Measurements from ENCODE around the gene DDAH1.

Gene DDAH1

DNA sequence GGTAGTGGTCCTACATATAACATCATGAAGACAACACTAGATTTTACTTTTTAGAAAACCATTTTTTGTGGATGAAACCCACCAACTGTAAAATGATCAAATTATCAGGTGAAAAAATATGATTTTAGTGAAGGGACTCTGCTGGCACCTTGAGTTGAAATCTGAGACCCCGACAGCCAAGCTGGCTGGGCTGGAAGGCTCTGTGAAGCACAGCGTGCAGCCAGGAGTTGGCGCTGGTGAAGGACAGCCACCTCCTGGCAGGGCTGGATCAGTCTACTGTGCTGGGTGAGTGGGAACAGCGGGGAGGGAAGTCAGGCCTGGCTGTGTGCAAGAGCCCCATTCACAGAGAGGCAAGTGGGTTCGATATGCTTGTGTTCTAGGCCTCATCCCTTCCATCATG lies 47.9 kb downstream of the DDAH1 start:
- H2AFZ ChIP-seq (ENCODE audit: low read depth, low read length), result no peak overlapping the region
- H4K20me1 ChIP-seq (ENCODE audit: insufficient read depth, low read length), result no peaks in the 10 kb centered on the region
- no peaks in the 10 kb centered on the region for H3K4me1 ChIP-seq (ENCODE audit: low read length)
- H3K36me3 ChIP-seq (replicated peaks; ENCODE audit: low read depth, low read length), result no peaks in the 10 kb centered on the region
- H3K9ac ChIP-seq (ENCODE audit: low read length), result no peak overlapping the region
- no peaks in the 10 kb centered on the region for H3K79me2 ChIP-seq (ENCODE audit: low read length)
- H3K9me3 ChIP-seq (ENCODE audit: insufficient read depth, low read length), result no peaks in the 10 kb centered on the region
- no peak overlapping the region for H3K4me3 ChIP-seq (ENCODE audit: low read length)
- no peak overlapping the region for H3K27ac ChIP-seq (ENCODE audit: low read length)
- H3K27me3 ChIP-seq (ENCODE audit: low read depth, low read length), result no peaks in the 10 kb centered on the region
- H3K4me2 ChIP-seq (ENCODE audit: low read length), result no peak overlapping the region
- TF ChIP-seq, protein P1, sequence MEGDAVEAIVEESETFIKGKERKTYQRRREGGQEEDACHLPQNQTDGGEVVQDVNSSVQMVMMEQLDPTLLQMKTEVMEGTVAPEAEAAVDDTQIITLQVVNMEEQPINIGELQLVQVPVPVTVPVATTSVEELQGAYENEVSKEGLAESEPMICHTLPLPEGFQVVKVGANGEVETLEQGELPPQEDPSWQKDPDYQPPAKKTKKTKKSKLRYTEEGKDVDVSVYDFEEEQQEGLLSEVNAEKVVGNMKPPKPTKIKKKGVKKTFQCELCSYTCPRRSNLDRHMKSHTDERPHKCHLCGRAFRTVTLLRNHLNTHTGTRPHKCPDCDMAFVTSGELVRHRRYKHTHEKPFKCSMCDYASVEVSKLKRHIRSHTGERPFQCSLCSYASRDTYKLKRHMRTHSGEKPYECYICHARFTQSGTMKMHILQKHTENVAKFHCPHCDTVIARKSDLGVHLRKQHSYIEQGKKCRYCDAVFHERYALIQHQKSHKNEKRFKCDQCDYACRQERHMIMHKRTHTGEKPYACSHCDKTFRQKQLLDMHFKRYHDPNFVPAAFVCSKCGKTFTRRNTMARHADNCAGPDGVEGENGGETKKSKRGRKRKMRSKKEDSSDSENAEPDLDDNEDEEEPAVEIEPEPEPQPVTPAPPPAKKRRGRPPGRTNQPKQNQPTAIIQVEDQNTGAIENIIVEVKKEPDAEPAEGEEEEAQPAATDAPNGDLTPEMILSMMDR (IDR thresholded peaks at IDR 0.05; ENCODE audit: low read depth, low read length), result no peak

GRCh38 chr1:85413169-85413568 lies 51.8 kb downstream of the DDAH1 start:
- no peaks in the 10 kb centered on the region for H3K79me2 ChIP-seq (ENCODE audit: low read length)
- H4K20me1 ChIP-seq (ENCODE audit: insufficient read depth, low read length), result no peaks in the 10 kb centered on the region
- H3K9me3 ChIP-seq (ENCODE audit: insufficient read depth, low read length), result no peaks in the 10 kb centered on the region
- no peak overlapping the region for H3K9ac ChIP-seq (ENCODE audit: low read length)
- H3K27me3 ChIP-seq (ENCODE audit: low read depth, low read length), result no peaks in the 10 kb centered on the region
- H3K4me2 ChIP-seq (ENCODE audit: low read length), result no peak overlapping the region
- H3K27ac ChIP-seq (ENCODE audit: low read length), result no peak overlapping the region
- H3K36me3 ChIP-seq (replicated peaks; ENCODE audit: low read depth, low read length), result no peaks in the 10 kb centered on the region
- no peak for TF ChIP-seq EZH2phosphoT487 (IDR thresholded peaks at IDR 0.05; ENCODE audit: low read depth)
- TF ChIP-seq, protein P1 (IDR thresholded peaks at IDR 0.05; ENCODE audit: low read depth, low read length), result no peak
- H3K4me3 ChIP-seq (ENCODE audit: low read length), result no peak overlapping the region
- no peaks in the 10 kb centered on the region for H3K4me1 ChIP-seq (ENCODE audit: low read length)
- no peak overlapping the region for H2AFZ ChIP-seq (ENCODE audit: low read depth, low read length)

- TF ChIP-seq EZH2phosphoT487 (IDR thresholded peaks at IDR 0.05; ENCODE audit: low read depth), result no peak
- TF ChIP-seq, protein P1 (IDR thresholded peaks at IDR 0.05; ENCODE audit: low read depth, low read length), result no peak
- Histone ChIP-seq H3K4me1 (ENCODE audit: low read length) (no peaks in the 10 kb centered on the region), H3K36me3 (replicated peaks; ENCODE audit: low read depth, low read length) (no peaks in the 10 kb centered on the region), H3K9ac (ENCODE audit: low read length) (no peak overlapping the region), H3K27me3 (ENCODE audit: low read depth, low read length) (no peaks in the 10 kb centered on the region), H4K20me1 (ENCODE audit: insufficient read depth, low read length) (no peaks in the 10 kb centered on the region), H3K27ac (ENCODE audit: low read length) (no peak overlapping the region), H2AFZ (ENCODE audit: low read depth, low read length) (no peak overlapping the region), H3K4me3 (ENCODE audit: low read length) (no peak overlapping the region), H3K9me3 (ENCODE audit: insufficient read depth, low read length) (no peaks in the 10 kb centered on the region), H3K4me2 (ENCODE audit: low read length) (no peak overlapping the region), H3K79me2 (ENCODE audit: low read length) (no peaks in the 10 kb centered on the region)
These were observed 53.2 kb downstream of the DDAH1 start for GRCh38 chr1:85411567-85412305.

DNA sequence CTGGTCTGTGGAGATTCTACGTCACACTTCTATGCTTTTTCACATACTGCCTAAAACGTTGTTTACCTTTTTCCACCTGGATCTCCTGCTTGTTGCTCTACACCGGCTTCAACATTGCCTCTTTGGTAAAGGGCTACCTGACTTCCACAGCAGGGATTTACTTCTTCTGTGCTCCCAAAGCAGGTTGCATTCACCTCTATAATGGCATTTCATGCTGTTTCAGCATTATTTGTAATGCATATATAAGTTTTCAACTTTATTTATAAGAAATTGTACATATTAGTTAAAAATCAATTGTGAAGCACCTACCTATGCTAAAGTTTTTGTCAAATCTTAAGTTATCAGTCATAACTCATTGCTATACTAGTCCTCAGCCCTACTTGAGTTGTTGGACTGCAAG lies 55.4 kb downstream of the DDAH1 start:
- Histone ChIP-seq H3K4me1 (ENCODE audit: low read length) (no peaks in the 10 kb centered on the region), H4K20me1 (ENCODE audit: insufficient read depth, low read length) (no peaks in the 10 kb centered on the region), H3K36me3 (replicated peaks; ENCODE audit: low read depth, low read length) (no peaks in the 10 kb centered on the region), H3K27ac (ENCODE audit: low read length) (no peak overlapping the region), H3K27me3 (ENCODE audit: low read depth, low read length) (no peaks in the 10 kb centered on the region), H2AFZ (ENCODE audit: low read depth, low read length) (no peak overlapping the region), H3K9ac (ENCODE audit: low read length) (no peak overlapping the region), H3K9me3 (ENCODE audit: insufficient read depth, low read length) (no peaks in the 10 kb centered on the region), H3K4me3 (ENCODE audit: low read length) (no peak overlapping the region), H3K79me2 (ENCODE audit: low read length) (no peaks in the 10 kb centered on the region), H3K4me2 (ENCODE audit: low read length) (no peak overlapping the region)
- TF ChIP-seq EZH2phosphoT487 (IDR thresholded peaks at IDR 0.05; ENCODE audit: low read depth), result no peak
- TF ChIP-seq, protein P1 (IDR thresholded peaks at IDR 0.05; ENCODE audit: low read depth, low read length), result no peak
